Measurements from ENCODE around the gene CREBL2.

- TF ChIP-seq HMGXB4 (CRISPR knock-in tag; IDR thresholded peaks at IDR 0.05) (no peak), CTCF (IDR thresholded peaks at IDR 0.05) (no peak), FOXJ3 (CRISPR knock-in tag; IDR thresholded peaks at IDR 0.05; ENCODE audit: borderline replicate concordance) (no peak), ZBTB43 (CRISPR knock-in tag; IDR thresholded peaks at IDR 0.05) (no peak), ZMAT4 (CRISPR knock-in tag; IDR thresholded peaks at IDR 0.05) (no peak), E2F4 (CRISPR knock-in tag; IDR thresholded peaks at IDR 0.05; ENCODE audit: borderline replicate concordance, low read depth) (no peak), TCF7 (CRISPR knock-in tag; IDR thresholded peaks at IDR 0.05; ENCODE audit: low read depth) (no peak), NFYB (CRISPR knock-in tag; conservative IDR thresholded peaks at IDR 0.05; ENCODE audit: low read depth) (no peak), PRDM15 (CRISPR knock-in tag; IDR thresholded peaks at IDR 0.05) (no peak), NR2C2 (CRISPR knock-in tag; IDR thresholded peaks at IDR 0.05) (no peak)
Measured at GRCh38 chr12:12646483-12647072, 34.9 kb downstream of the CREBL2 start.
